ENCODE measurements around the gene DDI2. TPM values are rescaled to one million over a fixed set of nuclear protein-coding genes. Genes with fewer than 3 reads are reported as not detected.

Gene DDI2
- total RNA-seq, 1 donor from 2014 or later = 40.9 TPM

DNA sequence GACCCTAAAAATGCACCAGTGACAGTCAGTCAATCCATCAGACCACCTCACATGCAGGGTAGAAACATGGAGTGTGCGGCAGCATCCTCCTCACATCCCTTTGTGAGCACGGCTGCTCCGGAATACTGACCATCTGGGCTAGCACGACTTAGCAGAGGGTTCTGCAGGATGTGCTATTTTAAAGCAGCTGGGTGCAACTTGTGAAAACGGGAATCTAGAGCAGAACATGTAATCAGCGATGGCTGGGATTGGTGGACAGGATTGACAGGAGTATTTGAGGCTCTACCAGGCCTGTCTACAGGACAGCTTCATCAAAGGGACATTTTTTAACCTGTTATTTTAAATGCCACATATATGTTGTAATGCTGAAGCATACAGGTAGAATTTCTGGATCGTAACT lies 50.1 kb downstream of the DDI2 start:
- Histone ChIP-seq H3K4me3 (no peak overlapping the region), H3K4me1 (no peaks in the 10 kb centered on the region), H3K36me3 (no peaks in the 10 kb centered on the region), H3K27me3 (no peaks in the 10 kb centered on the region), H3K27ac (no peak overlapping the region), H3K9me3 (no peaks in the 10 kb centered on the region)
- intact Hi-C loops (cut with DNase I) = no loop called here
- TF ChIP-seq CTCF (IDR thresholded peaks at IDR 0.05) = no peak
- DNase-seq = no peak
- no peak for ATAC-seq

- H3K9me3 ChIP-seq = no peaks in the 10 kb centered on the region
- TF ChIP-seq CTCF (IDR thresholded peaks at IDR 0.05) = no peak
- H3K4me1 ChIP-seq = no peaks in the 10 kb centered on the region
- H3K36me3 ChIP-seq = no peaks in the 10 kb centered on the region
- H3K27ac ChIP-seq = no peak overlapping the region
- ATAC-seq = no peak
- no peak overlapping the region for H3K4me3 ChIP-seq
- no peaks in the 10 kb centered on the region for H3K27me3 ChIP-seq
- no peak for DNase-seq
- intact Hi-C loops (cut with DNase I) = no loop called here
These were observed 51.0 kb downstream of the DDI2 start for GRCh38 chr1:15668089-15668754.

DNA sequence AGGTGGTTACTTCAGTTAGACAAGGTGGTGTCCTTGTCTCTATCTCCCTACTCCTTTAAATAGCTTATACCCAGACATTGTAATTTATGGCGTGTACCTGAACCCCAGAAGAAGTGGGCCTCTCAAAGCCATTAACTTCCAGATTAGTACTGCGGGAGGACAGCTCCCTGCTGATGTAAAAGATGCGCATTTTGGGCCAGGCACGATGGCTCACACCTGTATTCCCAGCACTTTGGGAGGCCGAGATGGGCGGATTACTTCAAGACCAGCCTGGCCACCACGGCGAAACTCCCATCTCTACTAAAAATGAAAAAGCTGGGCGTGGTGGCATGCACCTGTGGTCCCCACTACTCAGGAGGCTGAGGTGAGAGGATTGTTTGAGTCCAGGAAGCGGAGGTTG lies 51.8 kb downstream of the DDI2 start:
- Histone ChIP-seq H3K36me3 (no peaks in the 10 kb centered on the region), H3K4me3 (no peak overlapping the region), H3K9me3 (no peaks in the 10 kb centered on the region), H3K27ac (no peak overlapping the region), H3K27me3 (no peaks in the 10 kb centered on the region), H3K4me1 (no peaks in the 10 kb centered on the region)
- no peak for TF ChIP-seq CTCF (IDR thresholded peaks at IDR 0.05)
- no peak for ATAC-seq
- peak; percentile 37 for DNase-seq
- intact Hi-C loops (cut with DNase I) = no loop called here

DNA sequence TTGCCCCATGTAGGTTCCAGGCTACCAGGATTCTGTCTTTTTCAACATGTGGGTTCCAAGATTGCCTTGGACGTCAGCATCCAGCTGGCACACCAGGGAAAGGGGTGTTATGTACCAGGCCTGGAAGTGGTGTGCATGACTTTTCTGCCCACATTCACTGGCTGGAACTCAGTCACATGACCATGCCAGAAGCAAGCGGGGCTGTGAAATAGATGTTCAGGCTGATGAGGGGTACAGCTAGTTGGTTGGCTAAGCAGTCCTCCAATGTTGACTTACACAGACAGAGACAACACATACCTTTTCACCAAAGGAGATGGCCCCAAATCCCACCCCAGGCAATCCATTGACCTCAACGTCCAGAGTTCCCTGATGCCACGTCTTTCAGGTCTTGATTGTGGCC lies 52.6 kb downstream of the DDI2 start:
- ATAC-seq (no peak), DNase-seq (peak; percentile 15)
- Histone ChIP-seq H3K27me3 (no peaks in the 10 kb centered on the region), H3K36me3 (no peaks in the 10 kb centered on the region), H3K27ac (no peak overlapping the region), H3K4me1 (no peaks in the 10 kb centered on the region), H3K9me3 (no peaks in the 10 kb centered on the region), H3K4me3 (no peak overlapping the region)
- intact Hi-C loops (cut with DNase I) = no loop called here
- no peak for TF ChIP-seq CTCF (IDR thresholded peaks at IDR 0.05)

DNA sequence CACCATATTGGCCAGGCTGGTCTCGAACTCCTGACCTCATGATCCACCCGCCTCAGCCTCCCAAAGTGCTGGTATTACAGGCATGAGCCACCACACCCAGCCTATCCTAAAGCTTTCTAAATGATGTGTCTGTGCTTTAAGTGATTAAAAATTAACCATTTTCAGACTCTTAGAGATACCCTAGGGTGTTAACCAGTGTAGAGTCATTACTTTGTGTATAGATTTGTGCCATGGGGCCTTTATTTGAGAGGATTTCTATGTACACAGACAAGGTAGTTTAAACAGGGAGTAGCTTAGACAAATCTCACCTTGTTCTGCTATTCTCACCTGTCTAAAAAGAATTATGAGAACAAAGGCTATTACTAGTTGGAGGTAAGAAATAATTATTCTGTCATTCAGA lies 54.2 kb downstream of the DDI2 start:
- Histone ChIP-seq H3K27ac (no peak overlapping the region), H3K4me1 (no peaks in the 10 kb centered on the region), H3K27me3 (no peaks in the 10 kb centered on the region), H3K36me3 (no peaks in the 10 kb centered on the region), H3K9me3 (no peaks in the 10 kb centered on the region), H3K4me3 (no peak overlapping the region)
- TF ChIP-seq CTCF (IDR thresholded peaks at IDR 0.05) = no peak
- DNase-seq = no peak
- no peak for ATAC-seq
- intact Hi-C loops (cut with DNase I) = no loop called here

Measured in upper lobe of right lung (tissue), 1 donor.